GM08714 (cell line): ENCODE results near the gene CFAP61.

Experiments used
- H3K4me3 ChIP-seq: fragments of 200-500 bp; sonication (Bioruptor generic); 2 replicates; pipeline ENCODE4 v1.5.1; 2014; ENCODE audit warnings: mild to moderate bottlenecking, low read length, inconsistent platforms
- ZNF274 ChIP-seq: IDR thresholded peaks from 2 replicates; pipeline ENCODE4 v1.6.1; 2012; ENCODE audit warnings: mild to moderate bottlenecking, low read depth, low read length

The CFAP61 gene

GRCh38 chr20:20318365-20319161 is 266.2 kb downstream of the CFAP61 start:
- no peak overlapping the region for H3K4me3 ChIP-seq
- TF ChIP-seq ZNF274 = no peak

- no peak for TF ChIP-seq ZNF274
- no peak overlapping the region for H3K4me3 ChIP-seq
These were observed 268.8 kb downstream of the CFAP61 start for GRCh38 chr20:20321134-20321533.

GRCh38 chr20:20321917-20322316 is 269.6 kb downstream of the CFAP61 start:
- no peak for TF ChIP-seq ZNF274

GRCh38 chr20:20322912-20323311 is 270.6 kb downstream of the CFAP61 start:
- TF ChIP-seq ZNF274 = no peak
- H3K4me3 ChIP-seq = no peak overlapping the region

More at GRCh38 chr20:20321917-20322316, 269.6 kb downstream of the CFAP61 start:
- H3K4me3 ChIP-seq = no peak overlapping the region

DNA sequence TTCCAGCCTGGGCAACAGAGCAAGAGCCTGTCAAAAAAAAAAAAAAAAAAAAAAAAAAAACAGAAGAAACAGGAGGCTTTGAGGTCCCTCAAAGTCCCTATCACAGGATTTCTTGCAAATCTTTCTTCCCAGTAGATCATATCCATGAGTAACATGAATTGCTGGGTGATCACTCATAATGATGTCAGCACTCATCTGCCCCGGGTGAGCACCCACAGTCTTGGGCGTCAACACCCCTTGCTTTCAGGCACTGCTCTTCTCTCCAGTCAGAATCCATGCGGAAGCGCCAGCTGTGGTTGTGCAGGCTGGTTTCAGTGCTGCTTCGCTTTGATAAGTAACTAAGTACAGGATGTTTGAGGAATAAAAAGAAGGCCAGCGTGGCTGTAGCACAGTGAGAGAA is 275.4 kb downstream of the CFAP61 start:
- no peak for TF ChIP-seq ZNF274
- H3K4me3 ChIP-seq = no peak overlapping the region

DNA sequence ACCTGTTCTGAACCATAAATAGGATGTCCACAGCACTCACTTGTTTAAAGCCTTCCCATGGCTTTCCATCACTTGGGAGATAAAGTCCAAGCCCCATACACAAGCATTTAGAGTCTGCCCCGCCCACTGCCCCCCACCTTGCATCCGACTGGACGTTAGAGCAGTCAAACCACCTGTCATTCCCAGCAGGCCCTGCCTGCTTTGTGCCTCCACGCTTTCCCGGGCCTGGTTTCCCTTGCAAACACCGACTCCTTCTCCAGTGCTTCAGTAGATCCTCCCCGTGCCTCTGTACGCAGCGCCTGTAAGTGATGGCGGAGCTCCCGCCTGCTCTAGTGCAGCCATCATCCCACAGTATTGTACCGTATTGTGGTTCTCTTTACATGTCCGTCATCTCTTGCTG is 277.2 kb downstream of the CFAP61 start:
- no peak for TF ChIP-seq ZNF274
- no peak overlapping the region for H3K4me3 ChIP-seq

GRCh38 chr20:20331156-20331555 is 278.8 kb downstream of the CFAP61 start:
- H3K4me3 ChIP-seq = no peak overlapping the region
- no peak for TF ChIP-seq ZNF274

- no peak overlapping the region for H3K4me3 ChIP-seq
- no peak for TF ChIP-seq ZNF274
These were observed 279.5 kb downstream of the CFAP61 start for GRCh38 chr20:20331817-20332216.

DNA sequence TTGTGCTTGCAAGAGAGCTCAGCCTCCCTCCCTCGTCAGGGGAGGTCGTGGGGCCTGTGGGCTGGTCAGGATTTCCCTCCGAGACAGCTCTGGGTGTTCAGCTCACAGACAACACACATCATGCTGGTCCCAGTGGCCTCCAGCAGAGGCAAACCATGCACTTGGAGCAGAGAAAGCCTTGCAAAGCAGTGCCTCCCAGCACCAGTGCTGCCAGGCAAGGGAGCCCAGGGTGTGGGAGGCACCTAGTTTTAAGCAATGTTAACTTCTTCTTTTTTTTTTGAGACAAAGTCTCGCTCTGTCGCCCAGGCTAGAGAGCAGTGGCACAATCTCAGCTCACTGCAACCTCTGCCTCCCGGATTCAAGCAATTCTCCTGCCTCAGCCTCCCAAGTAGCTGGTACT is 281.5 kb downstream of the CFAP61 start:
- H3K4me3 ChIP-seq = no peak overlapping the region

GRCh38 chr20:20334489-20334888 is 282.2 kb downstream of the CFAP61 start:
- peak overlapping the region; percentile 33; the same call in 1 of the 2 replicates for H3K4me3 ChIP-seq
- TF ChIP-seq ZNF274 = no peak

More for the DNA sequence above, 281.5 kb downstream of the CFAP61 start:
- no peak for TF ChIP-seq ZNF274

DNA sequence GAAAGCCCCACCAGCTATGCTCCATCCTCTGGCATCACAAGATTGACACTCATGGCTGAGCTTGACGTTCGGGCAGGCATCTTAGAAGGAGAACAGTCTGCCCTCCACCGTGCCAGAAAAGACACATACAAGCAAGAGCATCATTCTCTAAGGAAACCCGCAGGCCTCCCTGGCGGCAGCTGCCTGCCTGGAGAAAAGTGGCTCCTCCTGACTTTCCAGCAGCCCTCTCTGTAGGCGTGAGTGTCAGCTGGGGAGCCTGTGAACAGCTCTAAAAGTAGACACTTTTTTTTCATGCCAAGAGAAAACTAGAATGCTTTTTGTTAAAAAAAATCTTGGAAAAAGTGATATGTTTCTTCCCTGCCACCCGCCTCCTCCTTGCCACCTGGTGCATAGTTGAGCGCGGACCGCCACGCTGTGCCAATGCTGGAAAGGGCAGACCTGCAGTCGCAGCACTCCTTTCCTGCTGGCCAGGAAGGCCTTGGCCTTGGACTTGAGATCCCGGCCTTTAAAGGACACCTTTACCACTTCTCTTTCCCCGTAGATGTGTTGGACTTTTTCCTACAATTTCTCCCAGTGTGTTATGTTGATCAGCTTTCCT is 285.9 kb downstream of the CFAP61 start:
- no peak for TF ChIP-seq ZNF274
- no peak overlapping the region for H3K4me3 ChIP-seq

GRCh38 chr20:20340443-20340842 is 288.1 kb downstream of the CFAP61 start:
- no peak for TF ChIP-seq ZNF274
- no peak overlapping the region for H3K4me3 ChIP-seq

GRCh38 chr20:20341371-20341770 is 289.0 kb downstream of the CFAP61 start:
- TF ChIP-seq ZNF274 = no peak
- no peak overlapping the region for H3K4me3 ChIP-seq

- TF ChIP-seq ZNF274 = no peak
- H3K4me3 ChIP-seq = no peak overlapping the region
These were observed 289.7 kb downstream of the CFAP61 start for GRCh38 chr20:20342066-20342465.

- H3K4me3 ChIP-seq = no peak overlapping the region
- TF ChIP-seq ZNF274 = no peak
These were observed 291.6 kb downstream of the CFAP61 start for GRCh38 chr20:20343932-20344331.
